Measurements from ENCODE around the gene EEFSEC. TPM values are rescaled to one million over a fixed set of nuclear protein-coding genes. Genes with fewer than 3 reads are reported as not detected.

The EEFSEC gene
- total RNA-seq, 1 experiment from 2014 or later = 9.5 TPM

- no CpG with 5 or more reads among the region's 3 CpGs for WGBS (ENCODE audit: extremely low coverage, insufficient read length, low lambda C conversion rate)
- H3K9ac ChIP-seq (ENCODE audit: extremely low read depth, insufficient read length, low read length) = no peak overlapping the region
Measured at GRCh38 chr3:128133273-128133883, 19.9 kb upstream of the EEFSEC start.

More at GRCh38 chr3:128133273-128133883, 19.9 kb upstream of the EEFSEC start:
- Histone ChIP-seq H3K14ac (ENCODE audit: insufficient read depth, low read length) (no peak overlapping the region), H3K4me2 (ENCODE audit: insufficient read depth, insufficient read length, low read length) (no peak overlapping the region), H3K23me2 (ENCODE audit: insufficient read length, low read depth, low read length, poor library complexity, severe bottlenecking) (no peaks in the 10 kb centered on the region), H3K27ac (ENCODE audit: insufficient read length, low read depth, low read length) (no peak overlapping the region), H3K79me2 (ENCODE audit: insufficient read depth, low read length) (no peaks in the 10 kb centered on the region), H3K27me3 (ENCODE audit: insufficient read depth, low read length) (no peaks in the 10 kb centered on the region), H3K18ac (ENCODE audit: insufficient read length, low read depth, low read length) (no peak overlapping the region), H4K8ac (replicated peaks; ENCODE audit: insufficient read length, low read depth, low read length) (no peak overlapping the region), H3K9me3 (ENCODE audit: control insufficient read depth, low read depth, low read length) (no peaks in the 10 kb centered on the region), H2AFZ (ENCODE audit: low read length) (no peak overlapping the region), H2BK20ac (ENCODE audit: low read depth, low read length, poor library complexity, severe bottlenecking) (no peak overlapping the region), H2BK12ac (ENCODE audit: insufficient read length, low read depth, low read length) (no peak overlapping the region), H2AK5ac (ENCODE audit: insufficient read length, low read length) (no peak overlapping the region), H3K23ac (ENCODE audit: insufficient read length, low read depth, low read length) (no peak overlapping the region), H2BK120ac (ENCODE audit: low read depth, low read length, poor library complexity, severe bottlenecking) (no peak overlapping the region), H3K4ac (ENCODE audit: low read depth, low read length) (no peak overlapping the region), H3K4me1 (ENCODE audit: insufficient read depth, low read length) (no peaks in the 10 kb centered on the region), H3K79me1 (ENCODE audit: insufficient read depth, low read depth, low read length, poor library complexity, severe bottlenecking) (no peaks in the 10 kb centered on the region), H2BK15ac (ENCODE audit: low read depth, low read length) (no peak overlapping the region), H4K91ac (ENCODE audit: insufficient read length, low read depth, low read length) (no peak overlapping the region), H4K20me1 (ENCODE audit: control insufficient read depth, insufficient read depth, insufficient read length) (no peaks in the 10 kb centered on the region), H3K56ac (ENCODE audit: insufficient read length, low read depth, low read length) (no peak overlapping the region), H4K5ac (ENCODE audit: insufficient read length, low read depth, low read length) (no peak overlapping the region), H2BK5ac (ENCODE audit: insufficient read length, low read length) (no peak overlapping the region), H3T11ph (ENCODE audit: low read length) (no peak overlapping the region)
- no peak overlapping the region for H3K4me3 Mint-ChIP-seq
- H3K36me3 Mint-ChIP-seq (ENCODE audit: insufficient read depth in 1 of 3, low read depth in 3 of 3) = peaks cover 0 to 5% (median 3%) of the 10 kb centered on the region in 3 experiments; a peak in 5 of 7 replicates
- peaks cover 12 to 23% of the 10 kb centered on the region in 2 experiments for H3K9me3 Mint-ChIP-seq
- peak; percentile 69 for DNase-seq
- peaks cover 24% of the 10 kb centered on the region for H3K27me3 Mint-ChIP-seq (ENCODE audit: low read depth)
- TF ChIP-seq, protein P1, sequence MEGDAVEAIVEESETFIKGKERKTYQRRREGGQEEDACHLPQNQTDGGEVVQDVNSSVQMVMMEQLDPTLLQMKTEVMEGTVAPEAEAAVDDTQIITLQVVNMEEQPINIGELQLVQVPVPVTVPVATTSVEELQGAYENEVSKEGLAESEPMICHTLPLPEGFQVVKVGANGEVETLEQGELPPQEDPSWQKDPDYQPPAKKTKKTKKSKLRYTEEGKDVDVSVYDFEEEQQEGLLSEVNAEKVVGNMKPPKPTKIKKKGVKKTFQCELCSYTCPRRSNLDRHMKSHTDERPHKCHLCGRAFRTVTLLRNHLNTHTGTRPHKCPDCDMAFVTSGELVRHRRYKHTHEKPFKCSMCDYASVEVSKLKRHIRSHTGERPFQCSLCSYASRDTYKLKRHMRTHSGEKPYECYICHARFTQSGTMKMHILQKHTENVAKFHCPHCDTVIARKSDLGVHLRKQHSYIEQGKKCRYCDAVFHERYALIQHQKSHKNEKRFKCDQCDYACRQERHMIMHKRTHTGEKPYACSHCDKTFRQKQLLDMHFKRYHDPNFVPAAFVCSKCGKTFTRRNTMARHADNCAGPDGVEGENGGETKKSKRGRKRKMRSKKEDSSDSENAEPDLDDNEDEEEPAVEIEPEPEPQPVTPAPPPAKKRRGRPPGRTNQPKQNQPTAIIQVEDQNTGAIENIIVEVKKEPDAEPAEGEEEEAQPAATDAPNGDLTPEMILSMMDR (conservative IDR thresholded peaks at IDR 0.05) = peak; percentile 87
- no peak overlapping the region; a peak in 1 of 7 replicates for H3K27ac Mint-ChIP-seq
- H3K4me1 Mint-ChIP-seq = no peaks in the 10 kb centered on the region
